MCF 10A (cell line): ENCODE results near the gene RIPOR3. TPM values are rescaled to one million over a fixed set of nuclear protein-coding genes. Genes with fewer than 3 reads are reported as not detected.

Source experiments
- BruUV-seq: library from RNA; stranded (reverse); fragments of 400-500 nt; replicated peaks from 2 replicates; lab custom pipeline; 2021; lab: Mats Ljungman, UMichigan
- CTCF ChIA-PET: fragments of 300-600 bp; sonication (Branson Sonifier 250); formaldehyde crosslinking; extraction: SDS; loops from one replicate; lab custom pipeline; 2021; ENCODE audit warnings: antibody characterized with exemption, inconsistent platforms; lab: Yijun Ruan, JAX
- POLR2A ChIA-PET: fragments of 300-600, 350-650 bp; sonication (Branson Sonifier 250); formaldehyde crosslinking; extraction: SDS; loops from one replicate; lab custom pipeline; 2020; ENCODE audit warnings: antibody characterized with exemption, inconsistent platforms; lab: Yijun Ruan, JAX
- DNase-seq: peaks from one replicate; pipeline ENCODE4 v3.0.0-alpha.2; 2018; ENCODE audit not compliant: unreplicated experiment
- H3K27ac Mint-ChIP-seq: one replicate; pipeline ENCODE4 v1.8.0; 2022; ENCODE audit warnings: mild to moderate bottlenecking, low read depth, mixed read lengths; ENCODE audit not compliant: unreplicated experiment
- H3K27me3 Mint-ChIP-seq: one replicate; pipeline ENCODE4 v1.8.0; 2022; ENCODE audit warnings: mixed read lengths; ENCODE audit not compliant: insufficient read depth, unreplicated experiment
- H3K36me3 Mint-ChIP-seq: one replicate; pipeline ENCODE4 v1.8.0; 2022; ENCODE audit warnings: mild to moderate bottlenecking, moderate library complexity, mixed read lengths; ENCODE audit not compliant: insufficient read depth, unreplicated experiment
- H3K4me1 Mint-ChIP-seq: one replicate; pipeline ENCODE4 v1.8.0; 2022; ENCODE audit warnings: mixed read lengths; ENCODE audit not compliant: insufficient read depth, unreplicated experiment
- H3K4me3 Mint-ChIP-seq: one replicate; pipeline ENCODE4 v1.8.0; 2022; ENCODE audit warnings: mild to moderate bottlenecking, moderate library complexity, mixed read lengths; ENCODE audit not compliant: unreplicated experiment
- H3K9me3 Mint-ChIP-seq: one replicate; pipeline ENCODE4 v1.8.0; 2022; ENCODE audit warnings: mixed read lengths; ENCODE audit not compliant: unreplicated experiment
- intact Hi-C: fragments of 100-400 bp; cut with micrococcal nuclease; formaldehyde crosslinking; loops from 2 replicates; pipeline ENCODE4 v1.14.1; 2022
- total RNA-seq: library from RNA; stranded (reverse); gene quantifications from 2 replicates; pipeline ENCODE4 v1.2.3, GENCODE V29; 2022
- TF ChIP-seq, protein P1 (sequence below): fragments of 200-600 bp; IDR thresholded peaks from one replicate; pipeline ENCODE4 v1.8.0; 2022; ENCODE audit warnings: antibody characterized with exemption, mild to moderate bottlenecking; ENCODE audit not compliant: unreplicated experiment

RIPOR3 gene
- total RNA-seq, 1 experiment from 2014 or later: not detected

DNA sequence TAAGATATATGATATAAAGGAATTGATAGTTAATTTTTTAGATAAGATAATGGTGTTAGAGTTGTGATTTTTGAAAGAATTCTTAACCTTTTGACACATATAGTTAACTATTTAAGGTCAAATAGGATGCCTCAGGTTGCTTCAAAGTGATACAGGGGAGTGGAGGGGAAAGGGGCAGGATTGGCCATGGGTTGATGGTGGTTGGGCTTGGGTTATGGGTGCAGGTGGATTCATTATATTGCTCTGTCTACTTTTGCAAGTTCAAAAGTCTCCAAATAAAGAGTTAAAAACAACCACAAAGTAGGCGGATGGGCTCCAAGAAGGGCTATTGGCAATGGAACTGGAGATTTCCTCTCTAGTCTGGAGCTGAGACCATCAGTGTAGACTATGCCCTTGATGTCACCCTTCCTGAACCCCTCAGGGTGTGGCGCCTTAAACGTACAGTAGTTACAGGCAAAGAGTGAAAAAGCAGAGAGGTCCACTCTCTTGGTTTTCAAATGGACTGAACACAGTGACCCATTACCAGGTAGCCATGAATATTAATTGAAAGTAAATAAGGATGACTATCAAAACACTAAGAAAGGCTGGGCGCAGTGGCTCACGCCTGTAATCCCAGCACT lies 100.0 kb downstream of the RIPOR3 start:
- DNase-seq: no peak
- TF ChIP-seq, protein P1, sequence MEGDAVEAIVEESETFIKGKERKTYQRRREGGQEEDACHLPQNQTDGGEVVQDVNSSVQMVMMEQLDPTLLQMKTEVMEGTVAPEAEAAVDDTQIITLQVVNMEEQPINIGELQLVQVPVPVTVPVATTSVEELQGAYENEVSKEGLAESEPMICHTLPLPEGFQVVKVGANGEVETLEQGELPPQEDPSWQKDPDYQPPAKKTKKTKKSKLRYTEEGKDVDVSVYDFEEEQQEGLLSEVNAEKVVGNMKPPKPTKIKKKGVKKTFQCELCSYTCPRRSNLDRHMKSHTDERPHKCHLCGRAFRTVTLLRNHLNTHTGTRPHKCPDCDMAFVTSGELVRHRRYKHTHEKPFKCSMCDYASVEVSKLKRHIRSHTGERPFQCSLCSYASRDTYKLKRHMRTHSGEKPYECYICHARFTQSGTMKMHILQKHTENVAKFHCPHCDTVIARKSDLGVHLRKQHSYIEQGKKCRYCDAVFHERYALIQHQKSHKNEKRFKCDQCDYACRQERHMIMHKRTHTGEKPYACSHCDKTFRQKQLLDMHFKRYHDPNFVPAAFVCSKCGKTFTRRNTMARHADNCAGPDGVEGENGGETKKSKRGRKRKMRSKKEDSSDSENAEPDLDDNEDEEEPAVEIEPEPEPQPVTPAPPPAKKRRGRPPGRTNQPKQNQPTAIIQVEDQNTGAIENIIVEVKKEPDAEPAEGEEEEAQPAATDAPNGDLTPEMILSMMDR: no peak
- no peaks in the 10 kb centered on the region for H3K9me3 Mint-ChIP-seq
- no peak overlapping the region for H3K4me3 Mint-ChIP-seq
- H3K27ac Mint-ChIP-seq: no peak overlapping the region
- no peaks in the 10 kb centered on the region for H3K27me3 Mint-ChIP-seq
- H3K36me3 Mint-ChIP-seq: peaks cover 35% of the 10 kb centered on the region
- H3K4me1 Mint-ChIP-seq: peaks cover 16% of the 10 kb centered on the region
- intact Hi-C loops: no loop called here
- POLR2A ChIA-PET: interaction anchor here (1.1 to 1.2 kb wide), 2 partner anchors 33 to 158 kb away, joined by 6 read pairs; no protein-coding TSS in a partner anchor
- CTCF ChIA-PET: interaction anchor here (0.5 to 1.7 kb wide), 5 partner anchors 44 to 412 kb away, joined by 3 to 9 read pairs (median 3); no protein-coding TSS in a partner anchor
- no TSS peak for BruUV-seq

DNA sequence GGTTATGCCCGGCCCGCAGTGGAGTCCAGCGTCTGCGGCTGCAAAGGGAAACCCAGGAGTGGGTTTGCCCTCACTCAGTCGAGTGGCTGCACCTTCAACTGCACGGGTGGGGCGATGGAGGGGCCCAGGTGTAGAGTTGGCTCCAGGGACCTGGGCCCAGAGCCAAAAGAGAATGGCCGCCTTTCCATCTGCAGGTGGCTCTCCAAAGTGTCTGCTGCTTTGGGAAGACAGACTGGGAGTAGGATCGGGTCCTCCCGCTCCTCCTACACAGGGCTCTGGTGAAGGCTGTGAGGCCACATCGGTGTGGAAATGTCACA lies 101.0 kb downstream of the RIPOR3 start:
- no TSS peak for BruUV-seq
- intact Hi-C loops: no loop called here
- DNase-seq: no peak
- POLR2A ChIA-PET: no interaction called here
- Mint-ChIP-seq H3K4me3 (no peak overlapping the region), H3K9me3 (no peaks in the 10 kb centered on the region), H3K4me1 (peaks cover 16% of the 10 kb centered on the region), H3K27me3 (no peaks in the 10 kb centered on the region), H3K27ac (no peak overlapping the region), H3K36me3 (peaks cover 45% of the 10 kb centered on the region)
- TF ChIP-seq, protein P1: no peak
- CTCF ChIA-PET: interaction anchor here (0.9 to 1.2 kb wide), 2 partner anchors 103 to 126 kb away, joined by 3 to 4 read pairs; no protein-coding TSS in a partner anchor

DNA sequence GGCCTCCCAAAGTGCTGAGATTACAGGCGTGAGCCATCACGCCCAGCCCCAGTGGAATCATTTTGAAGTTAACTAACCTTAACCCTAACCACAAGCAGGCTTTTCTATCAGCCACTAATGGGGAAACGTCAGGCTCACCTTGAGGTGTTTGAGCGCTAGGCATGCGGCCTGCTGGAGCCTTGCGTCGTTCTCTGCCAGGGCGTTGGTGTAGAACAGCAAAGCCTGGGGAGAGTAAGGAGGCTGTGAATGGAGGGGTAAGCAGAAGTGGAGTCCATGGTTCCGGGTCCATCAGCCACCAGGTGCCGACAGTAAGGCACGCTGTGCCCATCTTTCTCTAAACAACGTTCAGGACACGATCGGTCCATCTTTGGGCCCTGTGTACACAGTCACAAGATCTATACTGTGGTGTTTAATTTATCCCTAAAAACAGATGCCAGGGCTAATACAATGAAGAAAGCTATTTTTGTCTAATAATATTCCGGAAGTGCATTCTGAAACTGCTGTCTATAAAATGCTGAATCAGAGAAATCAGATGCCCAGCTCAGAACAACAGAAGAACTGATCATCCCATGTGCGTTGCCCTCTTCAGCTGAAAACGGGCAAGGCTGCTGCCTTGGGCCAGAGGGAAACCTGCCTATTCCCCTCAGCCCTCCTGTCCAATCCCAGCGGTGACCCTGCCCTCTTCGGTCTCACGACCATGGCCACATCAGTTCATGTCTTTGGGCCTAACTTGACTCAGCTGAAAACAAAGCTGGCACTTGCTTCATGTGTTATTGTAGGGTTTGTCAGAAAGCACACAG lies 101.6 kb downstream of the RIPOR3 start:
- Mint-ChIP-seq H3K4me1 (peaks cover 16% of the 10 kb centered on the region), H3K27me3 (no peaks in the 10 kb centered on the region), H3K4me3 (no peak overlapping the region), H3K9me3 (no peaks in the 10 kb centered on the region), H3K27ac (no peak overlapping the region), H3K36me3 (peaks cover 51% of the 10 kb centered on the region)
- no TSS peak for BruUV-seq
- DNase-seq: no peak
- ChIA-PET POLR2A (no interaction called here), CTCF (interaction anchor here (0.6 to 3.4 kb wide), 8 partner anchors 46 to 160 kb away, joined by 3 to 20 read pairs (median 4); no protein-coding TSS in a partner anchor)
- TF ChIP-seq, protein P1: no peak
- intact Hi-C loops: no loop called here
